PC-3 (cell line): Measurements from ENCODE around the gene SELPLG. TPM values are rescaled to one million over a fixed set of nuclear protein-coding genes. Genes with fewer than 3 reads are reported as not detected.

Experiments
- ATAC-seq: fragments of 200-7000 bp; cut with Tn5 transposase; 2 replicates; pipeline ENCODE4 v1.9.1; 2020; ENCODE audit warnings: mild to moderate bottlenecking, moderate library complexity
- BruUV-seq: library from RNA; stranded (reverse); fragments of 400-500 nt; replicated peaks from 2 replicates; lab custom pipeline; 2021; lab: Mats Ljungman, UMichigan
- CTCF ChIA-PET: fragments of 300-600 bp; sonication (Branson Sonifier 250); formaldehyde crosslinking; loops from one replicate; lab custom pipeline; 2022; ENCODE audit warnings: antibody characterized with exemption; lab: Charles Lee
- POLR2A ChIA-PET: fragments of 300-600 bp; sonication (Branson Sonifier 250); formaldehyde crosslinking; loops from one replicate; lab custom pipeline; 2022; ENCODE audit warnings: antibody characterized with exemption; ENCODE audit not compliant: unreplicated experiment; lab: Charles Lee
- DNase-seq: peaks from one replicate; pipeline ENCODE4 v3.0.0-alpha.2; 2015
- H2AFZ ChIP-seq: fragments of 300-600 bp; sonication (generic); 2 replicates; pipeline ENCODE4 v1.6.0; 2016; ENCODE audit warnings: antibody characterized with exemption, low read length
- H3F3A ChIP-seq: fragments of 300-600 bp; sonication (generic); one replicate; pipeline ENCODE4 v1.6.0; 2017; ENCODE audit warnings: antibody characterized with exemption, low read length, control low read depth, mild to moderate bottlenecking; ENCODE audit not compliant: unreplicated experiment
- H3K27ac ChIP-seq: fragments of 300-600 bp; sonication (generic); 2 replicates; pipeline ENCODE4 v1.5.1; 2016; ENCODE audit warnings: mild to moderate bottlenecking, low read length
- H3K27me3 ChIP-seq: fragments of 300-600 bp; sonication (generic); 2 replicates; pipeline ENCODE4 v1.6.1; 2016; ENCODE audit warnings: low read length, mixed read lengths
- H3K36me3 ChIP-seq: fragments of 300-600 bp; sonication (generic); 2 replicates; pipeline ENCODE4 v1.6.1; 2016; ENCODE audit warnings: low read depth, mixed run types, low read length, mixed read lengths
- H3K4me1 ChIP-seq: fragments of 300-600 bp; sonication (generic); 2 replicates; pipeline ENCODE4 v1.5.1; 2016; ENCODE audit warnings: low read length; ENCODE audit not compliant: insufficient read depth
- H3K4me2 ChIP-seq: fragments of 300-600 bp; sonication (generic); 2 replicates; pipeline ENCODE4 v1.6.0; 2016; ENCODE audit warnings: low read length
- H3K4me3 ChIP-seq: fragments of 300-600 bp; sonication (generic); 2 replicates; pipeline ENCODE4 v1.5.1; 2016; ENCODE audit warnings: mild to moderate bottlenecking, low read length, mixed read lengths
- H3K79me2 ChIP-seq: fragments of 300-600 bp; sonication (generic); 2 replicates; pipeline ENCODE4 v1.6.1; 2017; ENCODE audit warnings: low read length, mixed read lengths
- H3K9ac ChIP-seq: fragments of 300-600 bp; sonication (generic); 2 replicates; pipeline ENCODE4 v1.6.0; 2016; ENCODE audit warnings: mild to moderate bottlenecking, low read length
- H3K9me2 ChIP-seq: fragments of 300-600 bp; sonication (generic); replicated peaks from 2 replicates; pipeline ENCODE4 v1.6.1; 2016; ENCODE audit warnings: mixed run types, low read length, mixed read lengths
- H3K9me3 ChIP-seq: fragments of 300-600 bp; sonication (generic); 2 replicates; pipeline ENCODE4 v1.6.1; 2016; ENCODE audit warnings: low read length, mixed read lengths
- H4K20me1 ChIP-seq: fragments of 300-600 bp; sonication (generic); 2 replicates; pipeline ENCODE4 v1.6.1; 2016; ENCODE audit warnings: low read length, mixed read lengths
- EZH2 ChIP-seq: fragments of 300-600 bp; sonication (generic); IDR thresholded peaks from one replicate; pipeline ENCODE4 v1.6.1; 2017; ENCODE audit warnings: antibody characterized with exemption, mild to moderate bottlenecking, low read length; ENCODE audit not compliant: unreplicated experiment
- EZH2phosphoT487 ChIP-seq: fragments of 300-600 bp; sonication (generic); IDR thresholded peaks from 2 replicates; pipeline ENCODE4 v1.6.1; 2018; ENCODE audit warnings: mild to moderate bottlenecking, antibody characterized with exemption, low read length, borderline replicate concordance
- intact Hi-C: fragments of 100-400 bp; cut with micrococcal nuclease; formaldehyde crosslinking; loops from 2 replicates; pipeline ENCODE4 v1.9.0; 2023
- total RNA-seq: library from RNA; depleted of rRNA; stranded (reverse); fragments of >200 nt; gene quantifications from 2 replicates; pipeline ENCODE4 v1.2.3, GENCODE V29; 2014
- TF ChIP-seq, protein P1 (sequence below): fragments of 300-600 bp; sonication (generic); conservative IDR thresholded peaks from 2 replicates; pipeline ENCODE4 v1.5.1; 2017; ENCODE audit warnings: antibody characterized with exemption, low read depth, mild to moderate bottlenecking, low read length

The SELPLG gene
- total RNA-seq, 1 experiment from 2014 or later = 0.73 TPM

DNA sequence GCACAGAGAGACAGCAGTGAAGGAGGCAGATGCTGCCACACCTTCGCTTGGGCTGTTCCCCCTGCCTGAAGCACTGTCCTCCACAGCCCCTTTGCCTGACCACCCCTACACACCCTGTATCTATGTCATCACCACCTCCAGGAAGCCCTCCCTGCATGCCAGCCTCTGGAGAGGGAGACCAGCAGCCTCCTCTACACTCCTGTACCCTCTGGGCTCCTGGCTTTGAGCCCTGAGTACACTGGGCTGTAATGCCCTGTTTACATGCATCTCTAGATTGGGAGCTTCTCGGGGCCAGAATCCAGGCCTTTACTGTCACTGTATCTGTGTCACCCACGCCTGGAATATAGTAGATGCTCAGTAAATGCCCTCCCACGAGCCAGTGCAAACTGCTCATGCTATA is 30.0 kb downstream of the SELPLG start:
- no peak overlapping the region for H3K4me3 ChIP-seq
- no peak overlapping the region for H2AFZ ChIP-seq
- H3K9me3 ChIP-seq = no peaks in the 10 kb centered on the region
- no peaks in the 10 kb centered on the region for H3K36me3 ChIP-seq
- ATAC-seq (no peak), DNase-seq (no peak)
- no peaks in the 10 kb centered on the region for H3K9me2 ChIP-seq
- TF ChIP-seq EZH2phosphoT487 (no peak), EZH2 (no peak)
- TF ChIP-seq, protein P1, sequence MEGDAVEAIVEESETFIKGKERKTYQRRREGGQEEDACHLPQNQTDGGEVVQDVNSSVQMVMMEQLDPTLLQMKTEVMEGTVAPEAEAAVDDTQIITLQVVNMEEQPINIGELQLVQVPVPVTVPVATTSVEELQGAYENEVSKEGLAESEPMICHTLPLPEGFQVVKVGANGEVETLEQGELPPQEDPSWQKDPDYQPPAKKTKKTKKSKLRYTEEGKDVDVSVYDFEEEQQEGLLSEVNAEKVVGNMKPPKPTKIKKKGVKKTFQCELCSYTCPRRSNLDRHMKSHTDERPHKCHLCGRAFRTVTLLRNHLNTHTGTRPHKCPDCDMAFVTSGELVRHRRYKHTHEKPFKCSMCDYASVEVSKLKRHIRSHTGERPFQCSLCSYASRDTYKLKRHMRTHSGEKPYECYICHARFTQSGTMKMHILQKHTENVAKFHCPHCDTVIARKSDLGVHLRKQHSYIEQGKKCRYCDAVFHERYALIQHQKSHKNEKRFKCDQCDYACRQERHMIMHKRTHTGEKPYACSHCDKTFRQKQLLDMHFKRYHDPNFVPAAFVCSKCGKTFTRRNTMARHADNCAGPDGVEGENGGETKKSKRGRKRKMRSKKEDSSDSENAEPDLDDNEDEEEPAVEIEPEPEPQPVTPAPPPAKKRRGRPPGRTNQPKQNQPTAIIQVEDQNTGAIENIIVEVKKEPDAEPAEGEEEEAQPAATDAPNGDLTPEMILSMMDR = no peak
- POLR2A ChIA-PET = no interaction called here
- CTCF ChIA-PET = interaction anchor here (0.7 kb wide), 1 partner anchor 14 kb away, joined by 5 read pairs; no protein-coding TSS in a partner anchor
- no peaks in the 10 kb centered on the region for H3F3A ChIP-seq
- no peaks in the 10 kb centered on the region for H4K20me1 ChIP-seq
- H3K4me1 ChIP-seq = no peaks in the 10 kb centered on the region
- intact Hi-C loops = no loop called here
- no peaks in the 10 kb centered on the region for H3K79me2 ChIP-seq
- H3K4me2 ChIP-seq = no peak overlapping the region
- no peak overlapping the region for H3K27ac ChIP-seq
- no peak overlapping the region for H3K9ac ChIP-seq
- BruUV-seq = no TSS peak
- no peaks in the 10 kb centered on the region for H3K27me3 ChIP-seq

DNA sequence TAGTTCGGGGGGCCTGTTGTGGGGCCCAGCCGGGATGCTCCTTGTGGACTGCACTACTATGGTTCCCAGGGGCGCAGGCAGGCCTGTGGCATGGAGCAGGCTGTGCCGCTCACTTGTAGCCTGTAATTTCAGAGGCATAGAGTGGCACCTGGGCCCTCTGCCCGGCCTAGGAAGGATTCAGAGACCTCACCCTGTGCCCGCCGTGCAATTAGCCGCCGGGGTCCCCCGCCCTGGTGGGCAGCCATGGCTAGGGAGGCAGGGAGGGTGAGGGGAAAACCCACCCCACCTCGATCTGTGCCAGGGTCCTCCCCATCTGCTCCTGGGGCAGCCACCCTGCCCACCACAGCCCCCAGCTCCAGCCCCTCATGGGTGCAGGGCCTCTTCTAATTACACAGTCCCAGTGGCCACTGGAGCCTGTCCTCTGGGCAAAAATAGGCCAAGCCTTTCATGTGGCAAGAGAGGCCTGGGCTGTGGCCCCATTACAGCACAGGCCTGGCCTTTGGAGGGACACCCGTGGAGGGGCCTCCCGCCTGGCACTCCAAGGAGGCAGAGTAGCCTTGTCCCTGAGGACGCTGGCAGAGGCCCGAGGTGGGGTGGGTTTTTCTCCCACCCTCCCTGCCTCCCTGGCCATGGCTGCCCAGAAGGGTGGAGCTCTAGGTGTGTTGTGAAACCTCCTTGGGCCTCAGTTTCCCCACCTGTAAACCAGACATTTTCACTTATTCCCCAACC is 30.6 kb downstream of the SELPLG start:
- Histone ChIP-seq H2AFZ (no peak overlapping the region), H3K4me1 (no peaks in the 10 kb centered on the region), H3K9me2 (no peaks in the 10 kb centered on the region), H3K9me3 (no peaks in the 10 kb centered on the region), H3K27me3 (no peaks in the 10 kb centered on the region), H4K20me1 (no peaks in the 10 kb centered on the region), H3K79me2 (no peaks in the 10 kb centered on the region), H3K36me3 (no peaks in the 10 kb centered on the region), H3K4me2 (no peak overlapping the region), H3K4me3 (no peak overlapping the region), H3K27ac (no peak overlapping the region), H3F3A (no peaks in the 10 kb centered on the region), H3K9ac (no peak overlapping the region)
- BruUV-seq = no TSS peak
- ChIA-PET POLR2A (no interaction called here), CTCF (no interaction called here)
- no peak for ATAC-seq
- intact Hi-C loops = no loop called here
- DNase-seq = no peak
- TF ChIP-seq EZH2 = no peak
- TF ChIP-seq, protein P1 = no peak
- TF ChIP-seq EZH2phosphoT487 = no peak

DNA sequence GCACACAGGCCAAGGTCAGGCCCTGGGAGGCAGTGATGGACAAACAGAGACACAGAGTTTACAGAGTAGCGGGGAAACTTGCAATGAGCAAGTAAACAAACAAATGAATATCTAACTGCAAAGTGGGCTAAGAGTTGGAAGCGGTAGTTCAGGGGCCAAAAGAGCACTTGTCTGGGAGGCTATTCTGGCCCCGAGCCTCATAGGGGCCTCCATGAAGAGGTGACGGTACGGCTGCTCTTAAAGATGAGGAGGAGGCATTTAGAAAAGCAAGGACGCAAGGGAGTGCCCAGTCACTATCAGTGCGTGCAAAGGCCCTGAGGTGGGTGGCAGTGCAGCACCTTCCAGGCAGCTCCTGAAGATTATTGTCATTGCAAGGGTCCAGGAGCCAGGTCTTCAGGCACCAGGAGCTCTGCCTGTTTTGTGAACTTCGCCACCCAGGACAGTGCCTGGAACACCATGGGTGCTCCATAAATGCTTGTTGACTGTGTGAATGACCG is 31.4 kb downstream of the SELPLG start:
- ChIA-PET CTCF (no interaction called here), POLR2A (no interaction called here)
- intact Hi-C loops = no loop called here
- Histone ChIP-seq H3K79me2 (no peaks in the 10 kb centered on the region), H3K4me1 (no peaks in the 10 kb centered on the region), H3K4me3 (no peak overlapping the region), H3K9me2 (no peaks in the 10 kb centered on the region), H3K4me2 (no peak overlapping the region), H3F3A (no peaks in the 10 kb centered on the region), H3K36me3 (no peaks in the 10 kb centered on the region), H3K27me3 (no peaks in the 10 kb centered on the region), H3K9ac (no peak overlapping the region), H4K20me1 (no peaks in the 10 kb centered on the region), H2AFZ (no peak overlapping the region), H3K9me3 (no peaks in the 10 kb centered on the region), H3K27ac (no peak overlapping the region)
- no TSS peak for BruUV-seq
- DNase-seq = no peak
- no peak for ATAC-seq
- TF ChIP-seq, protein P1 = no peak
- no peak for TF ChIP-seq EZH2
- no peak for TF ChIP-seq EZH2phosphoT487
